Endothelial cell of umbilical vein (primary cell): ENCODE data around the gene SEMA4G. TPM values are rescaled to one million over a fixed set of nuclear protein-coding genes. Genes with fewer than 3 reads are reported as not detected.

ENCODE experiments used
- BruUV-seq: library from RNA; stranded (reverse); fragments of 400-500 nt; replicated peaks from 2 replicates; lab custom pipeline; 2021; lab: Mats Ljungman, UMichigan
- CTCF ChIA-PET: fragments of 300-600, 350-600 bp; sonication (Branson Sonifier 250); formaldehyde crosslinking; loops from one replicate; lab custom pipeline; 2021; ENCODE audit warnings: antibody characterized with exemption, inconsistent platforms; lab: Charles Lee
- POLR2A ChIA-PET: fragments of 300-600, 350-600 bp; sonication (Branson Sonifier 250); formaldehyde crosslinking; loops from one replicate; lab custom pipeline; 2021; ENCODE audit warnings: antibody characterized with exemption, inconsistent platforms; lab: Charles Lee
- DNase-seq: peaks from one replicate; pipeline ENCODE4 v3.0.0-alpha.2; 2011; ENCODE audit warnings: low read depth, low spot score
- FAIRE-seq: peaks from 2 replicates; lab custom pipeline; 2011; peaks lifted over from hg19 to GRCh38; lab: Jason Lieb, UNC
- H2AFZ ChIP-seq: 2 replicates; pipeline ENCODE4 v1.6.0; 2012; ENCODE audit warnings: low read depth, low read length, control low read depth, inconsistent platforms
- H3K27ac ChIP-seq: 2 replicates; pipeline ENCODE4 v1.5.1; 2011; ENCODE audit warnings: low read depth, mild to moderate bottlenecking, control low read depth, low read length, moderate library complexity; ENCODE audit not compliant: insufficient read depth
- H3K27me3 ChIP-seq, 2 experiments: 2 replicates each; pipeline versions ENCODE4 v1.6.0 to v1.6.1; 2011; ENCODE audit warnings: low read length in 2 of 2, mixed read lengths in 1 of 2; ENCODE audit not compliant: control insufficient read depth in 2 of 2, insufficient read depth in 2 of 2
- H3K36me3 ChIP-seq, 2 experiments: 2 replicates in 1 of 2; 3 replicates in 1 of 2; pipeline ENCODE4 v1.5.1; 2011; ENCODE audit warnings: low read length in 2 of 2, mild to moderate bottlenecking in 1 of 2, moderate library complexity in 1 of 2; ENCODE audit not compliant: control insufficient read depth in 2 of 2, insufficient read depth in 2 of 2; ENCODE audit errors: extremely low read depth in 1 of 2
- H3K4me1 ChIP-seq: 3 replicates; pipeline ENCODE4 v1.5.1; 2011; ENCODE audit warnings: mild to moderate bottlenecking, low read length; ENCODE audit not compliant: control insufficient read depth, insufficient read depth; ENCODE audit errors: extremely low read depth
- H3K4me2 ChIP-seq: 2 replicates; pipeline ENCODE4 v1.6.1; 2011; ENCODE audit warnings: low read length, control low read depth, mixed read lengths; ENCODE audit not compliant: insufficient read depth
- H3K4me3 ChIP-seq, 3 experiments: fragments of 200-600 bp in 1 of 3; sonication (generic), shearing (Covaris generic) in 1 of 3; replicated peaks in 1 of 3; 2 replicates each; pipeline ENCODE4 v1.5.1; 2011 to 2016; ENCODE audit warnings: control low read depth in 3 of 3, low read length in 3 of 3, mild to moderate bottlenecking in 2 of 3, inconsistent platforms in 1 of 3, low read depth in 1 of 3, moderate library complexity in 1 of 3; ENCODE audit not compliant: insufficient read depth in 1 of 3
- H3K79me2 ChIP-seq: 2 replicates; pipeline ENCODE4 v1.6.0; 2012; ENCODE audit warnings: low read length, inconsistent platforms; ENCODE audit not compliant: control insufficient read depth, insufficient read depth
- H3K9ac ChIP-seq: replicated peaks from 2 replicates; pipeline ENCODE3; 2011; ENCODE audit warnings: low read length, control low read depth; ENCODE audit not compliant: insufficient read depth; ENCODE audit errors: extremely low read depth
- H3K9me1 ChIP-seq: replicated peaks from 3 replicates; pipeline ENCODE4 v1.6.0; 2011; ENCODE audit warnings: mild to moderate bottlenecking, low read length; ENCODE audit not compliant: control insufficient read depth, insufficient read depth; ENCODE audit errors: extremely low read depth
- H3K9me3 ChIP-seq: replicated peaks from 2 replicates; pipeline ENCODE4 v1.5.1; 2012; ENCODE audit warnings: low read length, inconsistent platforms; ENCODE audit not compliant: control insufficient read depth, insufficient read depth
- H4K20me1 ChIP-seq: replicated peaks from 2 replicates; pipeline ENCODE3; 2011; ENCODE audit warnings: mild to moderate bottlenecking, low read length; ENCODE audit not compliant: control insufficient read depth, insufficient read depth; ENCODE audit errors: extremely low read depth
- EZH2 ChIP-seq: IDR thresholded peaks from 2 replicates; pipeline ENCODE4 v1.6.1; 2012; ENCODE audit warnings: borderline replicate concordance, low read depth, mild to moderate bottlenecking, moderate library complexity, low read length, inconsistent platforms; ENCODE audit not compliant: severe bottlenecking
- FOS ChIP-seq: IDR thresholded peaks from 2 replicates; pipeline ENCODE4 v1.6.1; 2011; ENCODE audit warnings: mild to moderate bottlenecking, low read length, moderate library complexity, borderline replicate concordance; ENCODE audit not compliant: insufficient read depth
- GATA2 ChIP-seq: IDR thresholded peaks from 2 replicates; pipeline ENCODE4 v1.7.0; 2011; ENCODE audit warnings: low read depth, mild to moderate bottlenecking, moderate library complexity, mixed read lengths, low read length; ENCODE audit not compliant: insufficient read length, insufficient read depth
- JUN ChIP-seq: IDR thresholded peaks from 2 replicates; pipeline ENCODE4 v1.6.1; 2011; ENCODE audit warnings: borderline replicate concordance, low read depth; ENCODE audit not compliant: insufficient read length, insufficient read depth
- MYC ChIP-seq: IDR thresholded peaks from one replicate; pipeline ENCODE4 v1.6.1; 2011; ENCODE audit warnings: mild to moderate bottlenecking, low read depth, low read length
- POLR2A ChIP-seq: IDR thresholded peaks from 2 replicates; pipeline ENCODE4 v1.6.1; 2012; ENCODE audit warnings: low read depth, mild to moderate bottlenecking, control low read depth, low read length
- POLR2AphosphoS5 ChIP-seq: IDR thresholded peaks from 2 replicates; pipeline ENCODE4 v1.6.1; 2012; ENCODE audit warnings: low read depth, mild to moderate bottlenecking, control low read depth, low read length, moderate library complexity; ENCODE audit not compliant: insufficient read depth
- dilution Hi-C: fragments of 300-500 bp; cut with MboI; formaldehyde crosslinking; loops from one replicate; pipeline ENCODE4 v1.15.0; 2019; ENCODE audit warnings: low sequenced_read_pairs; ENCODE audit not compliant: extremely low pct_ligation_motif_present
- intact Hi-C: fragments of 100-400 bp; cut with micrococcal nuclease; formaldehyde crosslinking; loops from one replicate; pipeline ENCODE4 v1.10.0; 2022
- polyA plus RNA-seq, 4 experiments: library from polyadenylated mRNA; depleted of rRNA in 3 of 4; stranded (reverse) in 3 of 4; unstranded in 1 of 4; fragments of >200 nt; gene quantifications; 2 replicates each; pipeline versions ENCODE4 v1.2.1 to v1.2.3, GENCODE V29; 2011 to 2012; ENCODE audit warnings: missing spikeins in 1 of 4
- total RNA-seq: library from RNA; stranded (reverse); gene quantifications from 2 replicates; pipeline ENCODE4 v1.2.3, GENCODE V29; 2021
- TF ChIP-seq, protein P1 (sequence below), 2 donors: IDR thresholded peaks; 1 replicate in 1 of 2; 2 replicates in 1 of 2; pipeline ENCODE4 v1.5.1; 2011; ENCODE audit warnings: low read length in 2 of 2, mild to moderate bottlenecking in 2 of 2, moderate library complexity in 2 of 2, control low read depth in 1 of 2, inconsistent platforms in 1 of 2, low read depth in 1 of 2; ENCODE audit not compliant: insufficient read depth in 1 of 2; ENCODE audit errors: extremely low read depth in 1 of 2
- TF ChIP-seq, protein P2 (sequence below): IDR thresholded peaks from 2 replicates; pipeline ENCODE4 v1.6.1; 2011; ENCODE audit not compliant: insufficient read depth, insufficient read length

The SEMA4G gene
- total and polyA plus RNA-seq, 2 donors (not counting 3 experiments of a cell fraction or from before 2014, with no cell fraction given) = 6.0 to 10.4 TPM

DNA sequence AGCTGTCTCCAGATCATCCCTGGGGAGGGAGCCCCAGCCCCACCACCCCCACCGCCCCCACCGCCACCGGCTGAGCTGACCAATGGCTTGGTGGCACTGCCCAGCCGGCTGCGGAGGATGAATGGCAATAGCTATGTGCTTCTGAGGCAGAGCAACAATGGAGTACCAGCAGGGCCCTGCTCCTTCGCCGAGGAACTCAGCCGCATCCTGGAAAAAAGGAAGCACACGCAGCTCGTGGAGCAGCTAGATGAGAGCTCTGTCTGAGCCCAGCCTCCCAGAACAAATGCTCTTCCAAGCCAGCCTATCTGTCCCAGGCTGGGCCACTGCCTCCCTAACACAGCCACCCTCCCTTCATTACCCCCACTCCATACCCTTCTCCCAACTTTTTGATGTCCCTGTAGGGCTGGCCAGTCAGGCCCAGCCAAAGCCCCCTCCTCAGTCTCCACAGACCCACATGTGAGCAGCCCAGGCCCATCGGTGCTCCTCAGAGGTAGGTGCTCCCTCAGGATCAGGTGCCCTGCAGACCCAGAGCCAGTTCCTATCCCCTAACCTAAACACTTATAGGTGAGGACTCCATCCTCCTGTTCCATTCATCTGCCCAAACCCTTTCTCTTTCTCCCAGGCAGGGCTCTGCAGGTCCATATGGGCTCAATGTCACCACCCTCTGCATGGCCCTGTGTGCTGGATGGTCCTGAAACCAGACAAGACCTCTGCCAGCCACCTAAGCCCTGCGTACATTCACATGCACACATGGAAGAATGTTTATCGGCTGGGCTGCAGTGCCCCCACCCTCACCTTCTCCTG, 14.8 kb downstream of the SEMA4G start:
- Histone ChIP-seq H3K27ac (no peak overlapping the region), H3K9me1 (no peaks in the 10 kb centered on the region), H3K4me2 (no peak overlapping the region), H3K9ac (no peak overlapping the region), H3K79me2 (peaks cover 17% of the 10 kb centered on the region), H2AFZ (no peak overlapping the region), H3K4me1 (peaks cover 12% of the 10 kb centered on the region), H3K4me3 (no peak overlapping the region), H3K36me3 (peaks cover 0 to 13% of the 10 kb centered on the region in 2 experiments), H3K9me3 (no peaks in the 10 kb centered on the region), H3K27me3 (no peaks in the 10 kb centered on the region), H4K20me1 (no peaks in the 10 kb centered on the region)
- ChIA-PET CTCF (interaction anchor here (0.6 to 1.4 kb wide), 4 partner anchors 14 to 46 kb away, joined by 3 read pairs; partner anchors contain the start of genes PDZD7 and SEMA4G), POLR2A (interaction anchor here (0.6 kb wide), 1 partner anchor 57 kb away, joined by 9 read pairs; no protein-coding TSS in a partner anchor)
- intact Hi-C loops (no loop called here), dilution Hi-C loops (no loop called here)
- FAIRE-seq (no peak), DNase-seq (no peak)
- TF ChIP-seq POLR2AphosphoS5 (no peak), JUN (no peak)
- BruUV-seq = no TSS peak

DNA sequence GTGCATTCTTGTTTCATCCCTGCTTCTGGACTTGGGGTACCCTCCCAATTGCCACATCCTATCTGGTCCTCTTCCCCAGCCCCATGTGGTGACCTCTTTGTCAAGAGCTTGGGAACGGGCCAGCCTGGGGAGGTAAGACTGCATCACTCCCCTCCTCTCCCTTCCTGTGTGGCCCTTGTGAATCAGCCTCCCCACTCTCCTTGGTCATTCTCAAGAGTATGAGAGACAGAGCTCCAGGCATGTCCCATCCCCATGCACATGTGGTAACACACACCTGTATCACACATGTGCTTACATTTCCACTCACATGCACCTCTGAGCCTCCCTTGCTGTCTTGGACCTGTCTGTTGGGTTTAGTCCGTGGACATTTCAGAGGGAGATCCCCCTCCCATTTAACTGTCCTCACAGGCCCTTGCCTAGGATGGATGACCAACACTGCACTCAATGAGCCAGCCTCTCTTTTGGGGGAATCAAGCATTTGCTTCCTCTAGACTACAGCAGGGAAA, 15.4 kb downstream of the SEMA4G start:
- Histone ChIP-seq H3K4me2 (no peak overlapping the region), H3K4me3 (no peak overlapping the region), H3K27ac (no peak overlapping the region), H2AFZ (no peak overlapping the region), H3K9me3 (no peaks in the 10 kb centered on the region), H3K9me1 (no peaks in the 10 kb centered on the region), H4K20me1 (no peaks in the 10 kb centered on the region), H3K79me2 (peaks cover 23% of the 10 kb centered on the region), H3K27me3 (no peaks in the 10 kb centered on the region), H3K4me1 (peaks cover 12% of the 10 kb centered on the region), H3K9ac (no peak overlapping the region), H3K36me3 (peaks cover 0 to 16% of the 10 kb centered on the region in 2 experiments)
- dilution Hi-C loops = no loop called here
- ChIA-PET CTCF (interaction anchor here (0.6 to 1.4 kb wide), 4 partner anchors 13 to 30 kb away, joined by 3 to 4 read pairs (median 3); partner anchors contain the start of gene SEMA4G), POLR2A (no interaction called here)
- TF ChIP-seq POLR2A = no peak
- no peak for TF ChIP-seq FOS
- no peak for TF ChIP-seq POLR2AphosphoS5
- TF ChIP-seq, protein P1, sequence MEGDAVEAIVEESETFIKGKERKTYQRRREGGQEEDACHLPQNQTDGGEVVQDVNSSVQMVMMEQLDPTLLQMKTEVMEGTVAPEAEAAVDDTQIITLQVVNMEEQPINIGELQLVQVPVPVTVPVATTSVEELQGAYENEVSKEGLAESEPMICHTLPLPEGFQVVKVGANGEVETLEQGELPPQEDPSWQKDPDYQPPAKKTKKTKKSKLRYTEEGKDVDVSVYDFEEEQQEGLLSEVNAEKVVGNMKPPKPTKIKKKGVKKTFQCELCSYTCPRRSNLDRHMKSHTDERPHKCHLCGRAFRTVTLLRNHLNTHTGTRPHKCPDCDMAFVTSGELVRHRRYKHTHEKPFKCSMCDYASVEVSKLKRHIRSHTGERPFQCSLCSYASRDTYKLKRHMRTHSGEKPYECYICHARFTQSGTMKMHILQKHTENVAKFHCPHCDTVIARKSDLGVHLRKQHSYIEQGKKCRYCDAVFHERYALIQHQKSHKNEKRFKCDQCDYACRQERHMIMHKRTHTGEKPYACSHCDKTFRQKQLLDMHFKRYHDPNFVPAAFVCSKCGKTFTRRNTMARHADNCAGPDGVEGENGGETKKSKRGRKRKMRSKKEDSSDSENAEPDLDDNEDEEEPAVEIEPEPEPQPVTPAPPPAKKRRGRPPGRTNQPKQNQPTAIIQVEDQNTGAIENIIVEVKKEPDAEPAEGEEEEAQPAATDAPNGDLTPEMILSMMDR (IDR thresholded peaks at IDR 0.05; ENCODE audit: extremely low read depth in 1 of 2, insufficient read depth in 1 of 2, low read depth in 1 of 2, low read length in 2 of 2) = no peak
- TF ChIP-seq MYC = no peak
- TF ChIP-seq EZH2 = no peak
- no peak for TF ChIP-seq JUN
- TF ChIP-seq, protein P2, sequence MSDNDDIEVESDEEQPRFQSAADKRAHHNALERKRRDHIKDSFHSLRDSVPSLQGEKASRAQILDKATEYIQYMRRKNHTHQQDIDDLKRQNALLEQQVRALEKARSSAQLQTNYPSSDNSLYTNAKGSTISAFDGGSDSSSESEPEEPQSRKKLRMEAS = no peak
- TF ChIP-seq GATA2 = no peak
- no TSS peak for BruUV-seq
- intact Hi-C loops = no loop called here
- no peak for DNase-seq
- no peak for FAIRE-seq
